Head of caudate nucleus (tissue), 42 donors: Measurements from ENCODE around the gene ILF3.
A peak's percentile ranks its signal among the peaks of the same experiment; 100 is the strongest.
"Not testable (repeated sequence)": the region's sequence is repeated elsewhere in the genome, so short reads cannot be mapped to it uniquely, and the experiment has no call there.

Source experiments
- DNase-seq, 42 donors: peaks; one replicate each; pipeline versions ENCODE4 v3.0.0 to v3.0.0-alpha.2; 2020 to 2021; ENCODE audit warnings: mixed read lengths in 7 of 42
- intact Hi-C: fragments of 100-400 bp; cut with DNase I; formaldehyde crosslinking; loops from one replicate; pipeline ENCODE4 v1.15.0; 2022

The ILF3 gene

GRCh38 chr19:10669246-10669645 is 15.1 kb downstream of the ILF3 start:
- intact Hi-C loops = no loop called here
- DNase-seq = no peak

- intact Hi-C loops = no loop called here
- DNase-seq = no peak
Observed at GRCh38 chr19:10670182-10670581, 16.0 kb downstream of the ILF3 start.

- intact Hi-C loops = no loop called here
- DNase-seq = no peak
Observed at GRCh38 chr19:10670876-10671804, 17.0 kb downstream of the ILF3 start.

- intact Hi-C loops, DNase-seq: not testable (repeated sequence)
Observed at GRCh38 chr19:10671922-10672321, 17.8 kb downstream of the ILF3 start.

GRCh38 chr19:10675214-10675613 is 21.1 kb downstream of the ILF3 start:
- intact Hi-C loops, DNase-seq: not testable (repeated sequence)

GRCh38 chr19:10677751-10678150 is 23.6 kb downstream of the ILF3 start:
- intact Hi-C loops = no loop called here

GRCh38 chr19:10678813-10679212 is 24.7 kb downstream of the ILF3 start:
- DNase-seq = no peak
- intact Hi-C loops = no loop called here

More at GRCh38 chr19:10677751-10678150, 23.6 kb downstream of the ILF3 start:
- DNase-seq = no peak

GRCh38 chr19:10679743-10680142 is 25.6 kb downstream of the ILF3 start:
- no peak for DNase-seq
- intact Hi-C loops = no loop called here

GRCh38 chr19:10680545-10681135 is 26.5 kb downstream of the ILF3 start:
- intact Hi-C loops = no loop called here
- no peak for DNase-seq

- DNase-seq = no peak
- intact Hi-C loops = no loop called here
Observed at GRCh38 chr19:10681658-10682057, 27.5 kb downstream of the ILF3 start.

GRCh38 chr19:10682397-10683063 is 28.4 kb downstream of the ILF3 start:
- intact Hi-C loops = no loop called here
- no peak for DNase-seq

- DNase-seq = peak in 13 of 42 donors; percentile 15 to 57 (median 30)
- intact Hi-C loops = no loop called here
Observed at GRCh38 chr19:10683064-10683426, 28.9 kb downstream of the ILF3 start.

- DNase-seq = peak in 1 of 42 donors; percentile 23
- intact Hi-C loops = no loop called here
Observed at GRCh38 chr19:10683582-10683981, 29.4 kb downstream of the ILF3 start.

- intact Hi-C loops = no loop called here
- peak in 31 of 42 donors; percentile 14 to 72 (median 41) for DNase-seq
Observed at GRCh38 chr19:10685210-10685609, 31.1 kb downstream of the ILF3 start.

GRCh38 chr19:10686193-10686592 is 32.0 kb downstream of the ILF3 start:
- DNase-seq = peak in 1 of 42 donors; percentile 11
- intact Hi-C loops = no loop called here

- peak; percentile 32 to 91 (median 78) for DNase-seq
- intact Hi-C loops = no loop called here
Observed at GRCh38 chr19:10686661-10687517, 32.7 kb downstream of the ILF3 start.

- no peak for DNase-seq
- intact Hi-C loops = no loop called here
Observed at GRCh38 chr19:10687518-10688288, 33.6 kb downstream of the ILF3 start.

GRCh38 chr19:10688545-10689280 is 34.6 kb downstream of the ILF3 start:
- DNase-seq = no peak
- intact Hi-C loops = no loop called here
